Epithelial cell of proximal tubule (primary cell): ENCODE data around the gene OR6F1. TPM values are rescaled to one million over a fixed set of nuclear protein-coding genes. Genes with fewer than 3 reads are reported as not detected.
"Not testable (repeated sequence)": the region's sequence is repeated elsewhere in the genome, so short reads cannot be mapped to it uniquely, and the experiment has no call there.

Experiments
- DNase-seq: peaks from one replicate; pipeline ENCODE4 v3.0.0-alpha.2; 2011; ENCODE audit warnings: low read depth
- H3K4me3 ChIP-seq: 2 replicates; pipeline ENCODE4 v1.5.1; 2011; ENCODE audit warnings: low read depth, mild to moderate bottlenecking, low read length
- total RNA-seq: library from RNA; depleted of rRNA; stranded (reverse); fragments of >200 nt; gene quantifications from 2 replicates; pipeline ENCODE4 v1.2.3, GENCODE V29; 2015
- TF ChIP-seq, protein P1 (sequence below): conservative IDR thresholded peaks from 2 replicates; pipeline ENCODE4 v1.5.1; 2012; ENCODE audit warnings: low read depth, mild to moderate bottlenecking, low read length

Gene OR6F1
- total RNA-seq, 1 donor from 2014 or later = not detected

GRCh38 chr1:247741756-247742155 lies 25.3 kb upstream of the OR6F1 start:
- no peak overlapping the region for H3K4me3 ChIP-seq
- TF ChIP-seq, protein P1, sequence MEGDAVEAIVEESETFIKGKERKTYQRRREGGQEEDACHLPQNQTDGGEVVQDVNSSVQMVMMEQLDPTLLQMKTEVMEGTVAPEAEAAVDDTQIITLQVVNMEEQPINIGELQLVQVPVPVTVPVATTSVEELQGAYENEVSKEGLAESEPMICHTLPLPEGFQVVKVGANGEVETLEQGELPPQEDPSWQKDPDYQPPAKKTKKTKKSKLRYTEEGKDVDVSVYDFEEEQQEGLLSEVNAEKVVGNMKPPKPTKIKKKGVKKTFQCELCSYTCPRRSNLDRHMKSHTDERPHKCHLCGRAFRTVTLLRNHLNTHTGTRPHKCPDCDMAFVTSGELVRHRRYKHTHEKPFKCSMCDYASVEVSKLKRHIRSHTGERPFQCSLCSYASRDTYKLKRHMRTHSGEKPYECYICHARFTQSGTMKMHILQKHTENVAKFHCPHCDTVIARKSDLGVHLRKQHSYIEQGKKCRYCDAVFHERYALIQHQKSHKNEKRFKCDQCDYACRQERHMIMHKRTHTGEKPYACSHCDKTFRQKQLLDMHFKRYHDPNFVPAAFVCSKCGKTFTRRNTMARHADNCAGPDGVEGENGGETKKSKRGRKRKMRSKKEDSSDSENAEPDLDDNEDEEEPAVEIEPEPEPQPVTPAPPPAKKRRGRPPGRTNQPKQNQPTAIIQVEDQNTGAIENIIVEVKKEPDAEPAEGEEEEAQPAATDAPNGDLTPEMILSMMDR = no peak
- DNase-seq = no peak

GRCh38 chr1:247740721-247741120 lies 24.3 kb upstream of the OR6F1 start:
- no peak for DNase-seq
- TF ChIP-seq, protein P1 = no peak
- H3K4me3 ChIP-seq = no peak overlapping the region

- no peak for DNase-seq
- H3K4me3 ChIP-seq = no peak within 1 kb of the TSS
- TF ChIP-seq, protein P1 = no peak
These were observed 21.9 kb upstream of the OR6F1 start, which contains the start of gene OR14K1 for GRCh38 chr1:247738315-247738714. Gene OR14K1 (plus strand): TSS chr1:247738615. CDS start chr1:247738615, 0 bp downstream.

- DNase-seq = no peak
- TF ChIP-seq, protein P1 = no peak
- no peak overlapping the region for H3K4me3 ChIP-seq
These were observed 4.8 kb upstream of the OR6F1 start for GRCh38 chr1:247721222-247721621.

DNA sequence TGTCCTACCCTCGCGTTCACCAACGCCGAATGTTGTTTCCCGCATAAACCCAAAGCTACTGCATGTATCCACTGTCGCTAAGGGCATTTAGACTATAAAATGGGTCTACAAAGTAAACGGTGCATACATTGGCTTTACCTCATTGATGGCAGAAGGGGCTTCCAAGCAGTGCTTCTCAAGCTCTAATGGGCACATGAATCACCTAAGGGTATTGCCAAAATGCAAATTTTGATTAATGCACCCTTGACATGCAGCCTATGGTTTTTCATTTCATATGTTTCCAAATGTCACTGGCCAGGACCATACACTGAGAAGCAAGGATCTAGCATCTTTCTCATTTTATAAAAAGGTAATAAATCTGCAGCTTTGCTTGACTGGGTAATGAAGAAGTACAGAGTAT lies 2.7 kb downstream of the OR6F1 start:
- no peak overlapping the region for H3K4me3 ChIP-seq
- no peak for DNase-seq
- TF ChIP-seq, protein P1 = no peak

- not testable (repeated sequence) for DNase-seq, H3K4me3 ChIP-seq
These were observed 5.8 kb downstream of the OR6F1 start for GRCh38 chr1:247710681-247711080.

DNA sequence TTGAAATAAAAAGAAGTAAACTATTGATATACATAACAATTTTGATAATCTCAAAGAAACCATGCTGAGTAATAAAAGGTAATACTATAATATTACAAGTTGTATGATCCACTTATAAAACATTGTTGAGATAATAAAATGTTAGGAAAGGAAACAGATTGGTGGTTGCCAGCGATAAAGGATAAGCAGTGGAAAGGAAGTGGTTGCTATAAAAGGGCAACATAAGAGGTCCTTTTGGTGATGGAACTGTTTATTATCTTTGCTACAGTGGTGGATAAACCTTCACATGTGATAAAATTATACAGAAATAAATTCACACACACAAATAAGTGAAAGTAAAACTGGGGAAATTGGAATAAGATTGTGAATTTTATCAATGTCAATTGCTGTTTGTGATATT lies 15.1 kb downstream of the OR6F1 start:
- TF ChIP-seq, protein P1 = no peak
- H3K4me3 ChIP-seq = no peak overlapping the region
- no peak for DNase-seq
